Natural killer cell (primary cell): Measurements from ENCODE around the gene ADAMTS17. TPM values are rescaled to one million over a fixed set of nuclear protein-coding genes. Genes with fewer than 3 reads are reported as not detected.

Experiments used
- ATAC-seq, 3 donors: fragments of 150-1000 bp in 2 of 3; fragments of 200-7000 bp in 1 of 3; cut with Tn5 transposase; 1 replicate in 1 of 3; 2 replicates in 2 of 3; pipeline ENCODE4 v1.10.0; 2021; ENCODE audit warnings: mild to moderate bottlenecking in 2 of 3, moderate library complexity in 2 of 3
- DNase-seq, 2 donors: peaks; one replicate each; pipeline versions ENCODE4 v3.0.0 to v3.0.0-alpha.2; 2013 to 2021; ENCODE audit warnings: mixed read lengths in 1 of 2
- H3K27ac ChIP-seq: one replicate; pipeline ENCODE4 v1.5.1; 2013; ENCODE audit warnings: mild to moderate bottlenecking, low read length
- H3K27me3 ChIP-seq: one replicate; pipeline ENCODE4 v1.6.1; 2013; ENCODE audit warnings: low read length; ENCODE audit not compliant: control insufficient read depth, insufficient read depth
- H3K36me3 ChIP-seq: one replicate; pipeline ENCODE4 v1.6.1; 2013; ENCODE audit warnings: low read length; ENCODE audit not compliant: control insufficient read depth, insufficient read depth
- H3K4me1 ChIP-seq: one replicate; pipeline ENCODE4 v1.6.1; 2013; ENCODE audit warnings: low read length; ENCODE audit not compliant: control insufficient read depth, insufficient read depth
- H3K4me3 ChIP-seq: one replicate; pipeline ENCODE4 v1.5.1; 2013; ENCODE audit warnings: low read length
- H3K9me3 ChIP-seq: one replicate; pipeline ENCODE4 v1.6.1; 2013; ENCODE audit warnings: low read length; ENCODE audit not compliant: control insufficient read depth, insufficient read depth
- H3K27ac Mint-ChIP-seq, 2 donors: one replicate each; pipeline ENCODE4 v1.8.0; 2022; ENCODE audit warnings: mild to moderate bottlenecking in 2 of 2, mixed read lengths in 2 of 2, moderate library complexity in 1 of 2
- H3K27me3 Mint-ChIP-seq, 2 donors: one replicate each; pipeline ENCODE4 v1.8.0; 2022; ENCODE audit warnings: low read depth in 2 of 2, mixed read lengths in 2 of 2
- H3K36me3 Mint-ChIP-seq: one replicate; pipeline ENCODE4 v1.8.0; 2022; ENCODE audit warnings: mixed read lengths
- H3K4me1 Mint-ChIP-seq, 2 donors: one replicate each; pipeline ENCODE4 v1.8.0; 2022; ENCODE audit warnings: mixed read lengths in 2 of 2
- H3K4me3 Mint-ChIP-seq: one replicate; pipeline ENCODE4 v1.8.0; 2022; ENCODE audit warnings: mild to moderate bottlenecking, moderate library complexity, mixed read lengths
- H3K9me3 Mint-ChIP-seq, 2 donors: one replicate each; pipeline ENCODE4 v1.8.0; 2022; ENCODE audit warnings: mixed read lengths in 2 of 2
- WGBS: methylation state at CpG from one replicate; pipeline ENCODE4 v1.1.7; 2013; ENCODE audit warnings: missing lambda C conversion rate; ENCODE audit not compliant: insufficient coverage; 5-methylcytosine and 5-hydroxymethylcytosine counted together
- intact Hi-C: fragments of 100-400 bp; cut with micrococcal nuclease; formaldehyde crosslinking; loops from one replicate; pipeline ENCODE4 v1.14.2; 2022
- total RNA-seq, 4 donors: library from RNA; stranded (reverse); fragments of 120-200 nt in 1 of 4; gene quantifications; one replicate each; pipeline versions ENCODE4 v1.2.3 to v1.2.4, GENCODE V29; 2013 to 2022
- TF ChIP-seq, protein P1 (sequence below): fragments of 200-600 bp; IDR thresholded peaks from one replicate; pipeline ENCODE4 v1.8.0; 2022; ENCODE audit warnings: antibody characterized with exemption

ADAMTS17 gene
- total RNA-seq, 3 donors from 2014 or later (not counting 1 experiment from before 2014, with no cell fraction given): 4.8 to 9.5 (median 5.3) TPM

DNA sequence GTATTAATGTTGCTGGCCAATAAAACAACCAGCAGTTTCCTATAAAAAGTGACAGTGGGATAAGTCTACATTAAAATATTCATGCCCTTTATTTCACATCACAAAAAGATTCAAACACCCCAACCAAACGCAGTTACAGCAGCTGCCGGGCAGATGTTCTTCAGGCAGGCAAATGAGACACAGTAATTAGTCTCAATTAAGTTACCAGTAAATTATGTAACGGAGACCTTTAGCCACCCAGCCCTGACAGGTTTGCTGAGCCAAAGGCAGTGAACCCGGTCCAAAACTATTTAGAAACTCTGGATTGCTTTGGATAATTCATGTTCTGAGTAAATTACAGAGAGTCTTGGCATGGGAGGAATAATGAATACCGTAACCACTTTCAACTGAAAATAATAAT lies 319.4 kb downstream of the ADAMTS17 start:
- no peak for DNase-seq
- no peak overlapping the region for H3K4me3 ChIP-seq
- H3K27me3 ChIP-seq: no peaks in the 10 kb centered on the region
- no peak overlapping the region for H3K4me3 Mint-ChIP-seq
- H3K9me3 ChIP-seq: no peaks in the 10 kb centered on the region
- intact Hi-C loops: no loop called here
- H3K36me3 ChIP-seq: no peaks in the 10 kb centered on the region
- TF ChIP-seq, protein P1, sequence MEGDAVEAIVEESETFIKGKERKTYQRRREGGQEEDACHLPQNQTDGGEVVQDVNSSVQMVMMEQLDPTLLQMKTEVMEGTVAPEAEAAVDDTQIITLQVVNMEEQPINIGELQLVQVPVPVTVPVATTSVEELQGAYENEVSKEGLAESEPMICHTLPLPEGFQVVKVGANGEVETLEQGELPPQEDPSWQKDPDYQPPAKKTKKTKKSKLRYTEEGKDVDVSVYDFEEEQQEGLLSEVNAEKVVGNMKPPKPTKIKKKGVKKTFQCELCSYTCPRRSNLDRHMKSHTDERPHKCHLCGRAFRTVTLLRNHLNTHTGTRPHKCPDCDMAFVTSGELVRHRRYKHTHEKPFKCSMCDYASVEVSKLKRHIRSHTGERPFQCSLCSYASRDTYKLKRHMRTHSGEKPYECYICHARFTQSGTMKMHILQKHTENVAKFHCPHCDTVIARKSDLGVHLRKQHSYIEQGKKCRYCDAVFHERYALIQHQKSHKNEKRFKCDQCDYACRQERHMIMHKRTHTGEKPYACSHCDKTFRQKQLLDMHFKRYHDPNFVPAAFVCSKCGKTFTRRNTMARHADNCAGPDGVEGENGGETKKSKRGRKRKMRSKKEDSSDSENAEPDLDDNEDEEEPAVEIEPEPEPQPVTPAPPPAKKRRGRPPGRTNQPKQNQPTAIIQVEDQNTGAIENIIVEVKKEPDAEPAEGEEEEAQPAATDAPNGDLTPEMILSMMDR: no peak
- no peaks in the 10 kb centered on the region for H3K4me1 ChIP-seq
- H3K36me3 Mint-ChIP-seq: no peaks in the 10 kb centered on the region
- no peaks in the 10 kb centered on the region for H3K4me1 Mint-ChIP-seq
- no peaks in the 10 kb centered on the region for H3K9me3 Mint-ChIP-seq
- no peak overlapping the region for H3K27ac Mint-ChIP-seq
- H3K27ac ChIP-seq: no peak overlapping the region
- no peak for ATAC-seq
- H3K27me3 Mint-ChIP-seq: peaks cover 2 to 9% of the 10 kb centered on the region in 2 donors
- WGBS: 81% methylated on average over 4 of the region's 5 CpGs

DNA sequence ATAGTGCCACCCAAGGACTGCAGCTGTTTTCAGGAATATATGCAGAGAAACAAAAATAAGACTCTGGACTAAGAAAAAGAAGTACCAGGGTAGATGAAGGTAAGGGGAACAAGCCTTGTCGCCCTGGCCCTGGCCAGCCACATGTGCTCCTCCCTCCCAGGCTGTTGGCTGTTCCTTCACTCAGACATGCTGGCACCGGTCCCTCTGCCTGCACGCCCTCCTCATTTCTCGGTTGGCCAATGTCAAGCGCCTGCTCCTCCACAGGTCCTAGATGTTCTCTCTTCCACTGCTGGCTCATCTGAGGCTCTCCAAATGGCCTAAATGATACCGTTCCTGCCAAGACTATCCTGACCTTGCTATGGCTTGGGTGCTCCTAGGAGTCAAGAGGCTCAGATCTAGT lies 320.1 kb downstream of the ADAMTS17 start:
- H3K9me3 Mint-ChIP-seq: no peaks in the 10 kb centered on the region
- no peaks in the 10 kb centered on the region for H3K4me1 Mint-ChIP-seq
- no peak overlapping the region for H3K4me3 ChIP-seq
- no peak overlapping the region for H3K4me3 Mint-ChIP-seq
- intact Hi-C loops: no loop called here
- TF ChIP-seq, protein P1: no peak
- 81% methylated on average over 6 of the region's 6 CpGs for WGBS
- H3K36me3 ChIP-seq: no peaks in the 10 kb centered on the region
- no peak overlapping the region for H3K27ac ChIP-seq
- DNase-seq (no peak), ATAC-seq (no peak)
- H3K36me3 Mint-ChIP-seq: no peaks in the 10 kb centered on the region
- H3K4me1 ChIP-seq: no peaks in the 10 kb centered on the region
- H3K27ac Mint-ChIP-seq: no peak overlapping the region
- peaks cover 1 to 2% of the 10 kb centered on the region in 2 donors for H3K27me3 Mint-ChIP-seq
- no peaks in the 10 kb centered on the region for H3K9me3 ChIP-seq
- no peaks in the 10 kb centered on the region for H3K27me3 ChIP-seq

DNA sequence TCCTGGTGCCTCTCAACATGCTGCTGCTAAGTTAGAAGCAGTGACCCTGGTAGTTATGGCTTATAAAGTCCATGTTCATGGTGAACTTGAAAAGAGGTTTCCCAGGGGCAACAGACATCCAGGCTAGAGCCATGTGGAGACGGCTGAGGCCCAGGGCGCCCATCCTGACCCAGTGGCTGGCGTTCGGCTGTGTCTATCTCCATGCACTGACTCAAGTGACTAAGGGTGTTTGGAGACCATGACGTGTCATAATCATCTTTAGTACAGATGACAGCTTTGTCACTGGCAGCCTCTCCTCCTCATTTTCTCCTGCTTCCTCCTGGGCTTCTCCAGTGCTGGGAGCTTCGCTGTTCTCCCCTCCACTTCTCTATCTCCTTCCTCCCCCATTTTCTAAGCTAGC lies 321.2 kb downstream of the ADAMTS17 start:
- 90% methylated on average over 6 of the region's 6 CpGs for WGBS
- H3K4me3 ChIP-seq: no peak overlapping the region
- H3K27ac ChIP-seq: no peak overlapping the region
- no peaks in the 10 kb centered on the region for H3K4me1 ChIP-seq
- Mint-ChIP-seq H3K9me3 (no peaks in the 10 kb centered on the region), H3K36me3 (no peaks in the 10 kb centered on the region), H3K4me3 (no peak overlapping the region), H3K27me3 (peaks cover 2 to 8% of the 10 kb centered on the region in 2 donors), H3K27ac (no peak overlapping the region), H3K4me1 (no peaks in the 10 kb centered on the region)
- no peak for ATAC-seq
- no peaks in the 10 kb centered on the region for H3K27me3 ChIP-seq
- intact Hi-C loops: no loop called here
- DNase-seq: no peak
- no peaks in the 10 kb centered on the region for H3K36me3 ChIP-seq
- no peaks in the 10 kb centered on the region for H3K9me3 ChIP-seq
- TF ChIP-seq, protein P1: no peak

DNA sequence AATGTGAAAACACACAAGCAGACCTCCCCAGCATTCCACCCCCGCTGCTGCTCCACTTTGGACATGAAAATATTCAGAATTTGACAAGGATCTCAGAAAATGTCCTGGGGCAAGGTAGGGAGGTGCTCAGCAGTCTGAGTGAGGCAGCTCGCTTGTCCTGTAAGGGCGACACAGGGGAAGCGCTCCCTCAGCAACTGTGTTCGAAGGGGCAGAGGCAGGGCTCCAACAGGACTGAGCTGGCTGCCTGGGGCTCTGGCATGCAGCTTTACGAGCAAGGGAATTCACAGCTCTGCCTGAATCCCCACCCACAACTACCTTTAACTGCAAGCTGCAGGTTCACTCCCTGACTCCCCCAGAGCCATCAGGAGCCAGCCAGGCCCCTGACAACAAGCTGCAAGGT lies 321.6 kb downstream of the ADAMTS17 start:
- ATAC-seq (peak in 1 of 3 donors; percentile 27), DNase-seq (no peak)
- TF ChIP-seq, protein P1: no peak
- no peaks in the 10 kb centered on the region for H3K27me3 ChIP-seq
- intact Hi-C loops: no loop called here
- no peaks in the 10 kb centered on the region for H3K4me1 Mint-ChIP-seq
- H3K4me3 ChIP-seq: no peak overlapping the region
- H3K36me3 ChIP-seq: no peaks in the 10 kb centered on the region
- no peaks in the 10 kb centered on the region for H3K4me1 ChIP-seq
- H3K9me3 Mint-ChIP-seq: no peaks in the 10 kb centered on the region
- peaks cover 4 to 12% of the 10 kb centered on the region in 2 donors for H3K27me3 Mint-ChIP-seq
- no peaks in the 10 kb centered on the region for H3K36me3 Mint-ChIP-seq
- H3K27ac ChIP-seq: no peak overlapping the region
- 86% methylated on average over 6 of the region's 6 CpGs for WGBS
- no peak overlapping the region for H3K27ac Mint-ChIP-seq
- no peak overlapping the region for H3K4me3 Mint-ChIP-seq
- no peaks in the 10 kb centered on the region for H3K9me3 ChIP-seq
